Mesenteric fat pad (tissue), 1 donor: Measurements from ENCODE around the gene TIRAP. TPM values are rescaled to one million over a fixed set of nuclear protein-coding genes. Genes with fewer than 3 reads are reported as not detected.
"Not testable (repeated sequence)": the region's sequence is repeated elsewhere in the genome, so short reads cannot be mapped to it uniquely, and the experiment has no call there.

Source experiments
- DNase-seq: peaks from one replicate; pipeline ENCODE4 v3.0.0-alpha.2; 2020; ENCODE audit warnings: low spot score
- total RNA-seq: library from RNA; stranded (reverse); fragmentation: NEBNext Ultra II Directional; extraction: Animal tissue kit (Norgen Biotek cat#: 25700); gene quantifications from one replicate; pipeline ENCODE4 v1.2.1, GENCODE V29; 2021
- donor health status: DM: yes; HTN: yes; CAD: no.

TIRAP gene
- total RNA-seq, 1 donor from 2014 or later = 12.5 TPM

DNA sequence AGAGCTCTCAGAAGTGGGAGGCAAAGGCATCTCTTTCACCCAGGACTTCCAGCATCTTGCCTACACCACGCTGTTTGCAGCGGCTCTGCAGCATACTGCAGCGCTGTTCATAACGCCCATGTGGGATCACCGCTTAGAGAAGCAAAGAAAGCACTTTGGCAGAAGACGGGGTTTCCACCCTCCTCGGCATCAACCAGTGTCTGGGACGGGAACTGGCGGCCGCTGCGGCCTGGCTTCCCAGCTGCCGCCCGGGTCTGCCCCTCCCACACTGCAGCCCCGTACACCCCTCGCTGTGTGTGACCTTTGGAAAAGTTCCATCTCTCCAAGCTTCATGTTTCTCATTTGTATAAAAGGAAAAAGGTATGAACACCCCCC is 545 bp upstream of the TIRAP start:
- no peak for DNase-seq

DNA sequence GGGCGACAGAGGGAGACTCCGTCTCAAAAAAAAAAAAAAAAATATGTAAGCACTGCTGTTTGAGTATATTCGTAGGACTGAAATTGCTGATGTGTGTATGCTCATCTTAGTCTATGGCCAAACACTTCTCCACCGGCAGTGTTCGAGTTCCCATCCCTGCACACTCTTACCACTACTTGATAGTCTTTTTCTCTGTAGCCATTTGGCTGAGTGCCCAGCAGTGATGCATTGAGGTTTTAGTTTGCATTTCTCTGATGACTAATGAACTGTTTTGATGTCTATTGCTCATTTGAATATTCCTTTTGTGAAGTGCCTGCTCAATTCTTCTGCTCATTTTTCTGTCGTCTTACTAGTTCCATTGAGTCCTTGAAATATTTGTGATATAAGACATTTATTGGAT is 1.9 kb downstream of the TIRAP start:
- no peak for DNase-seq

DNA sequence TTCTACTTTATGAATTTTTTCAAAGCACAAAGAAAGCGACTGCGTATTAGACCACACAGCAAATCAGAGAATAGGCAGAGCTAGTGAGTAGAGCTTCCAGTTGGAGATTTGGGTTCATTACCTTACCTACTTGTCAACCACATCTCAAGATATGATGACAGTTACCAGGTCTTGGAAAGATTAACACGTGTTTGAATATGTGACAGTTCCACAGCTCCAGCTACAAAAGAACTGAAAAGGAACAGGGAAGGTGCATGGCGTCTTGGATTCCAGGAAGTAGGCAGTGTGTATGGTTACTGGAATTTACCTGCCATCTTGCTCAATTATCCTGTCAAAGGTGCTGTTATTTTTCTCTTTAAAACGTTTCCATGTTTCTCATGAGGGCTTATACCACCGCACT is 5.3 kb downstream of the TIRAP start:
- no peak for DNase-seq

- no peak for DNase-seq
Measured at GRCh38 chr11:126290887-126291286, 8.0 kb downstream of the TIRAP start.

- no peak for DNase-seq
Measured at GRCh38 chr11:126293726-126294125, 10.8 kb downstream of the TIRAP start.

DNA sequence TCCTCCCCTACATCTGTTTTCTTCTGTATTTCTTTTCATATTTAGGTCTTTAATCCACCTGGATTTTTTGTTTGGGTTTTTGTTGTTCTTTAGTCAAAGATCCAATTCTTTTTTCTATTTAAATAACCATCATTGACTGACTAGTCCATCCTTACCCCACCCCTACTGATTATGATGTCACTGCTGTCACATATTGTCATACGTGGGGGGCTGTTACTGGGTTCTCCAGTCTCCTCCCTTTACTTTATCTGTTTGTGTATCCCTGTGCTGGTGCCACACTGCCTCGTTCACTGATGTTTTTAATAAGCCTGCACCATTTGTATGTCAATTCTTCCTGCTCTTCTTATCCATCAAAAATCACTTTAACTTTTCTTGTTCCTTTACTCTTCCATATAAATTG is 14.1 kb downstream of the TIRAP start:
- no peak for DNase-seq

DNA sequence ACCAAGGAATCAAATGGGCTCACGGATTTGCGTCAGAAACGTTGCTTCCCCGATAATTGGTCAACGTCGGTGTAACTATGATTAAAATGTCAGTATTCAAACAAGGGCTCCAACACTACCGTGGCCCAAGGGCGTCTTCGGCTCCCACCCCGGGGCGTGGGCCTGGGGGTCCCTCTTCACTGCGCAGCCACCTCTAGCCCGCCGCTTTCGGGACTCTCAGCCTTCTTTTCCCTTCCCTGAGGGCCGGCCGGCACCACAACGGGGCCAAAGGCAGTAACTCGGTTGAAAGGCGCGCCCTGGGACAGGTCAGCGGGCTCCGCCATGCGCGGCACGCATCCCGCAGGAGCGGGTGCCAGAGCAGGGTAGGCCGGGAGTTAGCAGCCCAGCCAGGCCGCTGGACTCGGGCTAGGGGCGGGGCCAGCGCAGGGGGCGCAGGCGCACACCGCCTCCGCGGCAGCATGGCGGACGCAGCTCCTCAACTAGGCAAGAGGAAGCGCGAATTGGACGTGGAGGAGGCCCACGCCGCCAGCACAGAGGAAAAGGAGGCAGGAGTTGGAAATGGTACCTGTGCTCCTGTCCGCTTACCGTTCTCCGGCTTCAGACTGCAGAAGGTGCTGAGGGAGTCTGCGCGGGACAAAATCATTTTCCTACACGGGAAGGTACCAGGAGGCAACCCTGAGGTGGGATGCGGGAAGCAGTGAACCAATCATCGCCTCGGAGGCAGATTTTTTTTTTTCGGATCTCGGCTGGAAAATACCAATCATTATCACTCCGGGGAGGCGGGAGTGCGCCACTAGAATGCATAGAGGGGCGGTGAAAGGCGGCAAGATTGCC is 20.9 kb downstream of the TIRAP start, which contains the start of gene DCPS:
Gene DCPS, plus strand, starts transcription at position 438 of the 834 bp plus-strand sequence. Its CDS starts 21 bp downstream, at position 459.
- peak; percentile 97 for DNase-seq

- DNase-seq = no peak
Measured at GRCh38 chr11:126304457-126305075, 21.7 kb downstream of the TIRAP start.

DNA sequence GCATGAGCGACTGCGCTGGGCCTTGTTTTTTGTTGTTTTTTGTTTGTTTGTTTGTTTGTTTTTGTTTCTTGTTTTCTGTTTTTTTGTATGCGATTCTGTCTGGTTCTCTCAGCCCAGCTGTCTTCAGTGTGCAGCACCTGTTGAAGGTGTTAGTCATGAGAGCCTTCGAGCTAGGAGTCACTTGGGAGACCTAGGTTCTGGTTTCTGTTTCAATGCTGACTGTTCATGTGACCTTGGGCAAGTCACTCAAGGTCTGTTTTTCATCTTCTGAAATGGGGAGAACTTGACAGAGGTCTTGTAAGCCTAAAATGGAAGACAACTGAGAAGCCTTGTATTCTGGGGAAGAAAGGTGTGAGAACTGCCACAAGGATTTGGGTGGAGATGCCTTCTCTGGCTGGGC is 22.8 kb downstream of the TIRAP start:
- DNase-seq = no peak

DNA sequence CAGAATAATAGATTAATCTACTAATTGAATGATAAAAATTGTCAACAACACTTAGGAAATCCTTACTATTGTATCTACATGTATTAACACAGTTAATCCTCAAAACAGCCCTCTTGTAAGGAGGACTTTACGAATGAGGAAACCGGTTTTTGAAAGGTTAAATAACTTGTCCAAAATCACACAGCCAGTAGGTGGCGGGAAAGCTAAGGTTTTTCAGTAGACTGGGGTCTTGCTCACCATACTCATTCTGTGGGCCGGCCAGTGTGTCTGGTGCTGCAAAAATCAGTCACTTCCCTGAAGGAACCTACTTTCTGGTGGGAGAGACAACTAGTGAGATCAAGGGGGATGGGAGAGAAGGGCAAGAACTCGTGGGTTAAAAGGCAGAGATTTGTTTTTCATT is 24.8 kb downstream of the TIRAP start:
- DNase-seq = no peak

DNA sequence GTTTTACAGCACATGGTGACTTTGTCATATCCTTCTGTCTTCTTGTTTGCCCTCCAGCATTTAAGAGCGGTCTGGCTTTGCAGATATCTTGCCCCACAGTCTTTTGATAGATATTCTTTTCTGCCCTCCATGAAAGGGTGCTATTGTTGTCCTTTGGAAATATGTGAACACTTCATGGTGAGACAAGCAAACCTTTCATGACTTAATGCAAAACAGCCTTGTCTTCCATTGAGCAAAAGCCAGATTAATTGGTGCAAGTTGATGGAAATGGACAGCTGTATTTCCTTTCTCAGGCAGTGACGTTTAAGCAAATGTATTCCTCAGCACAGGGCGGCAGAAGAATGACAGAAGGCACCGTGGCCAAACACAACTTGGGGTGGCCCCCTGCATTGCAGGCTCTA is 25.4 kb downstream of the TIRAP start:
- no peak for DNase-seq

GRCh38 chr11:126308771-126309170 is 25.9 kb downstream of the TIRAP start:
- DNase-seq = not testable (repeated sequence)

GRCh38 chr11:126310200-126310991 is 27.5 kb downstream of the TIRAP start:
- DNase-seq = no peak

- DNase-seq = no peak
Measured at GRCh38 chr11:126310992-126311310, 28.1 kb downstream of the TIRAP start.

- no peak for DNase-seq
Measured at GRCh38 chr11:126311401-126312291, 28.8 kb downstream of the TIRAP start.

- DNase-seq = no peak
Measured at GRCh38 chr11:126312961-126313360, 30.1 kb downstream of the TIRAP start.

- no peak for DNase-seq
Measured at GRCh38 chr11:126313826-126314225, 30.9 kb downstream of the TIRAP start.

DNA sequence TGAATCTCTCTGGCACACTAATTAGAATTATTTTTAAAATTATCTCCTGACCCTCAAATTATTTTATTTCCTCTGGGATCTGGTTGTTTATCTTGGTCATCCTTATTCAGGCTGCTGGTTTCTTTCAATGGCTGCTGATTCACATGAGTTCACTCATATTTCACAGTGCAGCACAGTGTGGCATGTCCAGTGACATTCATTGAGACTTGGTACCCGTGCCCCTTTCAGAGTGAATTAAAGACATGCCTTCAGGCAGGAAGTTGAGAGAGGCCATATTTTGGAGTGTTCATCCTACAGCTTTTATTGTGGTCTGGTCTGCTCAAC is 34.5 kb downstream of the TIRAP start:
- DNase-seq = no peak

DNA sequence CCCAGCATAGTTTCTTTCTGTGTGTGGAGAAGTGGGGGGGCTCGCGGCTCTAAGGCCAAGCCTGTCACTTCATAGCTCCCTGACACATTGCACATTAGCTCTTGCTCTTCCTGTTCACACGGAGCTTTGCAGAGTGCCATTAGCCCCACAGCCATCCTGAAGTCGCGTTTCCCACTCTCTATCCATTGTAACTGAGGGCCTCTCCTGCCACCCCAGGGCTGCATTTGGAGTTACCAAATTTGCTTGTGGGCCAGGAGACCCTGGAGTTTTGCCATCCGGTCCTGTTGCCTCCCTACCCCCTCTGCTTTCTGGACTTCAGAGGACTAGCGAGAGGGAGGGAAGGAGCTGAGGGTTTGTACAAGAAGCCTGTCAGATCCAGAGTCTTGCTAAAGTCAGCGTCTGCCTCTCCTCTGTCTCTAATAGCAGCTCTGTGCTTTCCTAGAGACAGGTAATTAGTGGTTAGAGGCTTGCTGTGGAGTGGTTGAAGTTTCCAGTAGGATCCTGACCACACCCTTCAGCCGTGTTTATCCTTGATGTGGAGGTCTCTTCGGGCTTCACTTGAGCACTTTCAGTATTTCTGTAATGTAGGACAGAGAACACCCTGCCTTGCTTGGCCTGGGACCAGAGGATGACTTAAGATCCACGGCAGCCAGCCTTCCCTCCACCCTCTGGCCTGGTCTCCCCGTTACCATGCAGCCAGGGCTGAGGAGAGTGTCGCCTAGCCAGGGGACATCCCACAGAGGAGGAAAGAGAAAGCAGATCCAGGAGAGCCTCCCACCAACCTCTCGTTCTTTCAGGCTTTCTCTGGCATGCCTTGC is 35.1 kb downstream of the TIRAP start:
- no peak for DNase-seq

GRCh38 chr11:126318574-126319373 is 35.9 kb downstream of the TIRAP start:
- DNase-seq = no peak
